BE2C (cell line): ENCODE data around the gene CCDC28B. TPM values are rescaled to one million over a fixed set of nuclear protein-coding genes. Genes with fewer than 3 reads are reported as not detected.
"Not testable (repeated sequence)": the region's sequence is repeated elsewhere in the genome, so short reads cannot be mapped to it uniquely, and the experiment has no call there.

Source experiments
- DNase-seq: peaks from one replicate; pipeline ENCODE4 v3.0.0-alpha.2; 2020
- H3K27me3 ChIP-seq: fragments of 250-450 bp; sonication (Bioruptor Pico); 2 replicates; pipeline ENCODE4 v1.5.1; 2020; ENCODE audit warnings: mild to moderate bottlenecking
- H3K36me3 ChIP-seq: fragments of 250-450 bp; sonication (Bioruptor Pico); 2 replicates; pipeline ENCODE4 v1.5.1; 2020; ENCODE audit warnings: mild to moderate bottlenecking
- H3K4me1 ChIP-seq: fragments of 250-450 bp; sonication (Bioruptor Pico); 2 replicates; pipeline ENCODE4 v1.5.1; 2020
- H3K4me3 ChIP-seq: 2 replicates; pipeline ENCODE4 v1.5.1; 2011; ENCODE audit warnings: low read depth, low read length
- H3K9me3 ChIP-seq: fragments of 250-450 bp; sonication (Bioruptor Pico); 2 replicates; pipeline ENCODE4 v1.5.1; 2020
- polyA plus RNA-seq: library from polyadenylated mRNA; unstranded; fragments of >200 nt; gene quantifications from one replicate; pipeline ENCODE4 v1.2.1, GENCODE V29; 2012; ENCODE audit warnings: low read depth, missing spikeins; ENCODE audit not compliant: insufficient read length, insufficient read depth
- TF ChIP-seq, protein P1 (sequence below): IDR thresholded peaks from 2 replicates; pipeline ENCODE4 v1.5.1; 2012; ENCODE audit warnings: mild to moderate bottlenecking, low read depth, low read length

The CCDC28B gene
- 79.9 TPM for polyA plus RNA-seq

DNA sequence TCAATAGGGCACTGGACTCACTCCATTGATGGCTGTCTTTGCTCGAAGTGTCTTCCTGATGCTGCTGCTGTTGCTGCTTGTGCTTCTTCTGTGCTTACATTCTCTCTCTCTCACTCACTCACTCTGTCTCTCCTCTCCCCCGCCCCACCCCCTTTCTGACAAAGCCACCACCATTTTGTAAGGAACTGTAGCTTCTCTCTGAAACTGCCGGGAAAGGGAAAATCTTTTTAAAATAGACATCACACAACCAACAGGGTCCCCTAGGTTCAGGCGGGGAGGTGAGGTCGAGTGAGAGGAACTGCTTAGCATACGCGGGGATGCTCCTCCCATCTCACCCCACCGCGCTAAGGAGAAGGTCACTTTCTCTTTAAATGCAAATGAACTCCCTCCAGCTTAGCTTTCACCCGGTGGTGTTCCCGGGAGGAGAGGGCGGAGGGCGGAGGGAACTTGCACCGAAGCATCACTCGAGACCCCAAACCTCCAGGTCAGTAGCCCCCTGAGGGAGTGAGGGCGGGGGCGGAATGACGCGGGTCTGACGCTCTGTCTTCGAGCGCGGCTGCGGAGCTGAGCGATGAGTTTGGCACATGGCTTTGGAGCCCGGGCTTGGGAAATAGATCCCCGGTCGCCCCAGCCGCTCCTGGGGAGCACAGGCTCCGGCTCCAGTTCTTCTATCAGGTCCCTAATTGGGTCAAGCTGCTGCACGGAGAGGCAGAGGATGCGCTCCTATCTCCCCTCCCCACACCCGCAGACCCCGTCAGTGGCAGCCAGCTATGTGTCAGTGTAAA is at the start of gene CCDC28B:
TSS of gene CCDC28B (plus strand) at position 370 of the 785 bp plus-strand sequence. CDS start 1,341 bp downstream, outside the sequence.
- no peaks in the 10 kb centered on the region for H3K9me3 ChIP-seq
- TF ChIP-seq, protein P1, sequence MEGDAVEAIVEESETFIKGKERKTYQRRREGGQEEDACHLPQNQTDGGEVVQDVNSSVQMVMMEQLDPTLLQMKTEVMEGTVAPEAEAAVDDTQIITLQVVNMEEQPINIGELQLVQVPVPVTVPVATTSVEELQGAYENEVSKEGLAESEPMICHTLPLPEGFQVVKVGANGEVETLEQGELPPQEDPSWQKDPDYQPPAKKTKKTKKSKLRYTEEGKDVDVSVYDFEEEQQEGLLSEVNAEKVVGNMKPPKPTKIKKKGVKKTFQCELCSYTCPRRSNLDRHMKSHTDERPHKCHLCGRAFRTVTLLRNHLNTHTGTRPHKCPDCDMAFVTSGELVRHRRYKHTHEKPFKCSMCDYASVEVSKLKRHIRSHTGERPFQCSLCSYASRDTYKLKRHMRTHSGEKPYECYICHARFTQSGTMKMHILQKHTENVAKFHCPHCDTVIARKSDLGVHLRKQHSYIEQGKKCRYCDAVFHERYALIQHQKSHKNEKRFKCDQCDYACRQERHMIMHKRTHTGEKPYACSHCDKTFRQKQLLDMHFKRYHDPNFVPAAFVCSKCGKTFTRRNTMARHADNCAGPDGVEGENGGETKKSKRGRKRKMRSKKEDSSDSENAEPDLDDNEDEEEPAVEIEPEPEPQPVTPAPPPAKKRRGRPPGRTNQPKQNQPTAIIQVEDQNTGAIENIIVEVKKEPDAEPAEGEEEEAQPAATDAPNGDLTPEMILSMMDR = no peak
- peak; percentile 56 for DNase-seq
- H3K4me1 ChIP-seq = peaks cover 8% of the 10 kb centered on the region
- no peaks in the 10 kb centered on the region for H3K27me3 ChIP-seq
- peak within 1 kb of the TSS; percentile 70 for H3K4me3 ChIP-seq
- H3K36me3 ChIP-seq = no peaks in the 10 kb centered on the region; the same call in 1 of the 2 replicates

DNA sequence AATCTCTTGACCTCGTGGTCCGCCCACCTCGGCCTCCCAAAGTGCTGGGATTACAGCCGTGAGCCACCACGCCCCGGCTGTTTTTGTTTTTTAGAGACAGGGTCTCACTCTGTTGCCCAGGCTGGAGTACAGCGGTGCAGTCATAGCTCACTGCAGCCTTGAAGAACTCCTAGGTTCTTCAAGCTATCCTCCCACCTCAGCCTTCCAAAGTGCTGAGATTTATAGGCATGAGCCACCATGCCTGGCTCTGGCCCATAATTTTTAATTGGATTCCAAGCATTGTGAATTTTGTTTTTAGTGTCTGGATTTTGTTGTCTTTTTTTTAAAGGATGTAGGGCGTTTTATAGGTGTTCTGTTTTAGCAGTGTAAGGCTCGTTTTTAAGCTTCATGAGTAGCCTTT is 49.5 kb upstream of the CCDC28B start:
- Histone ChIP-seq H3K36me3 (no peaks in the 10 kb centered on the region), H3K27me3 (no peaks in the 10 kb centered on the region), H3K4me3 (no peak overlapping the region), H3K4me1 (no peaks in the 10 kb centered on the region), H3K9me3 (no peaks in the 10 kb centered on the region)
- TF ChIP-seq, protein P1 = no peak
- no peak for DNase-seq

DNA sequence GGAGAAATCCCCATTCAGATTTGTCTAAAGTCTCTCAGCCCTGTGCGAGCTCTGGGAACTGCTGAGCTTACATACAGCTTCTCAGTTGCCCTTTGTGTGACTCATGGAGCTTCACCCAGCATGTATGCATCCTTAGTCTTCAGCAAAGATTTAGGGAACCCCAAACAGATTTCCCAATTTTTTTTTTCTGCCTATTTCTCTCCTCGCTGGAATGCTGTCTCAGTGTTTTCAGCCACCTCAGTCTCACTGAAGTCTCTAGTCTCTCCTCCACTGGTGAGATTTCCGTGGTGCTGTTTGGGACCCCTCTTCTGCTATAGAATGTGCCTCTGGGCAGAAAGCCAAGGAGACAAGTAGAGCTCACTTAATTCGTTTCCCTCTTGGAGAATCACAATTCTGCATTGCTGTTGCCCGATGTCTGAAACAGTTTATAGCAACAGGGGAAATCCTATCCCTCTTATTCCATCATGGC is 49.0 kb upstream of the CCDC28B start:
- Histone ChIP-seq H3K4me3 (no peak overlapping the region), H3K36me3 (no peaks in the 10 kb centered on the region), H3K4me1 (no peaks in the 10 kb centered on the region), H3K9me3 (no peaks in the 10 kb centered on the region), H3K27me3 (no peaks in the 10 kb centered on the region)
- TF ChIP-seq, protein P1 = no peak
- DNase-seq = no peak

DNA sequence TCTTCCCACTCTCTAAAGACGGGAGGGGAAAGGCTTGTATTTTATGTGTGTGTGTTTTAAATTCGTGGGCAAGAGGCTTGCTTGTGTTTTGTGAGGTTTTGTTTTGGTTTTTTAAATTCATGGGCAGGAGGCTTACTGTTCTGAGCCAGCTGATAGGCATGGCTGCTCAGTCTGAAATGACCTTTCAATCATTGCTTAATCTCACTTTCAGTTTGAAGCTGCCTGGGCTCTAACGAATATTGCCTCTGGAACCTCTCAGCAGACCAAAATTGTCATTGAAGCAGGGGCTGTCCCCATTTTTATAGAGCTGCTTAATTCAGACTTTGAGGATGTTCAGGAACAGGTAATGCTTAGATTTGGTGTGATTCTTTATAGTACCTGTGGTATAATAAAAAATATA is 41.2 kb upstream of the CCDC28B start:
- Histone ChIP-seq H3K4me1 (no peaks in the 10 kb centered on the region), H3K36me3 (peaks cover 5% of the 10 kb centered on the region; the same call in 1 of the 2 replicates), H3K27me3 (no peaks in the 10 kb centered on the region), H3K4me3 (no peak overlapping the region), H3K9me3 (no peaks in the 10 kb centered on the region)
- TF ChIP-seq, protein P1 = no peak
- DNase-seq = no peak

DNA sequence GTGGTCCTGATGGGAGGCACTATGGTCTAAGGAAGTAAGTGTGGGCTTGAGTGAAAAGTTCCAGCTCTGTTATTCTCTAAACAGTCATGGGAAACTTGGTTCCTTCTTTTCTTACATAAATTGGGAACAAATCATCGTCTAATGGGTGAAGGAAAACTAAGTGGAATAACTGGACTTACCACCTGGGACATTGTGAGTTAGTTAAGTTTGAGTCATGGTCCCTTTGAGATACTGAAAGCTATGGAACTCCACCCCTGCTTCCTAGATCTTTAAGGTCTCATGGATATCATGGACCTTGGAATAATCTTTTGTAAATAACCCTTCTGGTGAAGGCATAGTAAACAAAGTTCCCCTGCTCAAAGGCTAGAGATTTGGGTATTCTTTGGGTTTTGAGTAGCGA is 37.0 kb upstream of the CCDC28B start:
- Histone ChIP-seq H3K4me3 (no peak overlapping the region), H3K9me3 (no peaks in the 10 kb centered on the region), H3K36me3 (no peaks in the 10 kb centered on the region), H3K27me3 (no peaks in the 10 kb centered on the region), H3K4me1 (no peaks in the 10 kb centered on the region)
- no peak for DNase-seq
- TF ChIP-seq, protein P1 = no peak

DNA sequence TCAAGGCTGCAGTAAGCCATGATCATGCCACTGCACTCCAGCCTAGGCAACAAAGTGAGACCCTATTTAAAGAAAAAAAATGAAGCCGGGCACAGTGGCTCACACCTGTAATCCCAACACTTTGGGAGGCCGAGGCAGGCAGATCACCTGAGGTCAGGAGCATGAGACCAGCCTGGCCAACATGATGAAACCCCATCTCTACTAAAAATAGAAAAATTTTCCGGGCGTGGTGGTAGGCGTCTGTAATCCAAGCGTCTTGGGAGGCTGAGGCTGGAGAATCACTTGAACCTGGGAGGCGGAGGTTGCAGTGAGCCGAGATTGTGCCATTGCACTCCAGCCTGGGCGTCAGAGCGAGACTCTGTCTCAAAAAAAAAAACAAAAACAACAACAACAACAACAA is 34.8 kb upstream of the CCDC28B start:
- not testable (repeated sequence) for DNase-seq, H3K36me3 ChIP-seq, H3K4me3 ChIP-seq, H3K4me1 ChIP-seq, H3K27me3 ChIP-seq, H3K9me3 ChIP-seq
